HepG2 (cell line): Measurements from ENCODE around the gene SMOC1. TPM values are rescaled to one million over a fixed set of nuclear protein-coding genes. Genes with fewer than 3 reads are reported as not detected.

Experiments
- BORCS8-MEF2B ChIP-seq: sonication (generic); formaldehyde crosslinking; IDR thresholded peaks from 2 replicates; pipeline ENCODE4 v1.8.0; 2022; ENCODE audit warnings: mild to moderate bottlenecking, missing genetic modification reagents
- CBX2 ChIP-seq, 2 experiments: fragments of 200-600 bp in 1 of 2; sonication (generic); formaldehyde crosslinking in 1 of 2; IDR thresholded peaks; 2 replicates each; pipeline versions ENCODE4 v1.7.0 to v1.8.1; 2018 to 2022; ENCODE audit warnings: low read depth in 2 of 2, low read length in 1 of 2, mild to moderate bottlenecking in 1 of 2, missing genetic modification reagents in 1 of 2
- CREBL2 ChIP-seq: sonication (generic); formaldehyde crosslinking; IDR thresholded peaks from 2 replicates; pipeline ENCODE4 v1.8.1; 2023; ENCODE audit warnings: missing genetic modification reagents, mild to moderate bottlenecking, borderline replicate concordance
- ESRRA ChIP-seq: sonication (generic); formaldehyde crosslinking; IDR thresholded peaks from 2 replicates; pipeline ENCODE4 v1.5.1; 2020; ENCODE audit warnings: mild to moderate bottlenecking, low read depth, missing genetic modification reagents
- HNF4G ChIP-seq, 2 experiments: sonication (generic) in 1 of 2; formaldehyde crosslinking in 1 of 2; IDR thresholded peaks; 2 replicates each; pipeline versions ENCODE4 v1.4.0 to v1.6.1; 2011 to 2020; ENCODE audit warnings: borderline replicate concordance in 2 of 2, low read depth in 2 of 2, mild to moderate bottlenecking in 2 of 2, low read length in 1 of 2, missing genetic modification reagents in 1 of 2, moderate library complexity in 1 of 2
- JUN ChIP-seq: sonication (generic); formaldehyde crosslinking; IDR thresholded peaks from 2 replicates; pipeline ENCODE4 v1.4.0; 2020; ENCODE audit warnings: mild to moderate bottlenecking, missing genetic modification reagents
- KDM1A ChIP-seq: IDR thresholded peaks from 2 replicates; pipeline ENCODE4 v1.6.1; 2016; ENCODE audit warnings: missing compliant biosample characterization
- KLF6 ChIP-seq: IDR thresholded peaks from 2 replicates; pipeline ENCODE4 v1.8.0; 2016; ENCODE audit warnings: missing biosample characterization, missing genetic modification reagents
- THAP11 ChIP-seq: IDR thresholded peaks from 2 replicates; pipeline ENCODE4 v1.6.1; 2016; ENCODE audit warnings: missing biosample characterization, missing genetic modification reagents
- ZBTB3 ChIP-seq: sonication (generic); formaldehyde crosslinking; IDR thresholded peaks from 2 replicates; pipeline ENCODE4 v1.4.0; 2020; ENCODE audit warnings: low read depth, mild to moderate bottlenecking, moderate library complexity, missing genetic modification reagents, borderline replicate concordance
- ZFP41 ChIP-seq: sonication (generic); formaldehyde crosslinking; IDR thresholded peaks from 2 replicates; pipeline ENCODE4 v1.4.0; 2020; ENCODE audit warnings: mild to moderate bottlenecking, missing genetic modification reagents, borderline replicate concordance
- ZNF792 ChIP-seq: IDR thresholded peaks from 2 replicates; pipeline ENCODE4 v1.6.1; 2016
- ZSCAN20 ChIP-seq: sonication (generic); formaldehyde crosslinking; IDR thresholded peaks from 2 replicates; pipeline ENCODE4 v1.4.0; 2020; ENCODE audit warnings: missing genetic modification reagents, mild to moderate bottlenecking, borderline replicate concordance
- ZZZ3 ChIP-seq: sonication (generic); formaldehyde crosslinking; IDR thresholded peaks from 2 replicates; pipeline ENCODE4 v1.4.0; 2020; ENCODE audit warnings: missing genetic modification reagents, mild to moderate bottlenecking, borderline replicate concordance
- polyA plus RNA-seq, 8 experiments: library from polyadenylated mRNA; depleted of rRNA in 3 of 8; stranded (reverse) in 7 of 8; unstranded in 1 of 8; fragments of >200 nt; fragmentation: Illumina TruSeq in 4 of 8; extraction: Trizol in 4 of 8; gene quantifications; 2 replicates each; pipeline versions ENCODE4 v1.2.1 to v1.2.3, GENCODE V29; 2011 to 2016; ENCODE audit warnings: low read depth in 4 of 8, missing spikeins in 1 of 8, mixed read lengths in 1 of 8; ENCODE audit not compliant: insufficient read depth in 1 of 8
- total RNA-seq, 5 experiments: library from RNA; depleted of rRNA; stranded (reverse); fragments of >200 nt; fragmentation: Illumina TruSeq; extraction: Trizol; gene quantifications; 2 replicates each; pipeline ENCODE4 v1.2.3, GENCODE V29; 2016; ENCODE audit warnings: low read depth in 1 of 5
- TF ChIP-seq, protein P1 (sequence below): sonication (generic); formaldehyde crosslinking; IDR thresholded peaks from 2 replicates; pipeline ENCODE4 v1.4.0; 2020; ENCODE audit warnings: mild to moderate bottlenecking, missing genetic modification reagents

The SMOC1 gene
- total and polyA plus RNA-seq, 2 of the 13 experiments (the other 11 are each of a cell fraction or from before 2014, with no cell fraction given), result 17.8 to 35.6 TPM

- TF ChIP-seq HNF4G (IDR thresholded peaks at IDR 0.05; ENCODE audit: borderline replicate concordance, low read depth, low read length), result no peak
- no peak for TF ChIP-seq HNF4G (CRISPR knock-in tag; IDR thresholded peaks at IDR 0.05; ENCODE audit: borderline replicate concordance, low read depth)
- TF ChIP-seq KDM1A (CRISPR knock-in tag), result 0 out of 2 replicates have a peak, but pooled peaks have one; percentile 68
- TF ChIP-seq ZSCAN20 (CRISPR knock-in tag), result no peak
- TF ChIP-seq CREBL2 (CRISPR knock-in tag), result no peak
- TF ChIP-seq ZNF792, result no peak
- no peak for TF ChIP-seq ZZZ3 (CRISPR knock-in tag)
- TF ChIP-seq, protein P1, sequence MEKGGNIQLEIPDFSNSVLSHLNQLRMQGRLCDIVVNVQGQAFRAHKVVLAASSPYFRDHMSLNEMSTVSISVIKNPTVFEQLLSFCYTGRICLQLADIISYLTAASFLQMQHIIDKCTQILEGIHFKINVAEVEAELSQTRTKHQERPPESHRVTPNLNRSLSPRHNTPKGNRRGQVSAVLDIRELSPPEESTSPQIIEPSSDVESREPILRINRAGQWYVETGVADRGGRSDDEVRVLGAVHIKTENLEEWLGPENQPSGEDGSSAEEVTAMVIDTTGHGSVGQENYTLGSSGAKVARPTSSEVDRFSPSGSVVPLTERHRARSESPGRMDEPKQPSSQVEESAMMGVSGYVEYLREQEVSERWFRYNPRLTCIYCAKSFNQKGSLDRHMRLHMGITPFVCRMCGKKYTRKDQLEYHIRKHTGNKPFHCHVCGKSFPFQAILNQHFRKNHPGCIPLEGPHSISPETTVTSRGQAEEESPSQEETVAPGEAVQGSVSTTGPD, result no peak
- no peak for TF ChIP-seq ZFP41 (CRISPR knock-in tag)
- TF ChIP-seq ZBTB3 (CRISPR knock-in tag), result 0 out of 2 replicates have a peak, but pooled peaks have one; percentile 23
- 0 out of 2 replicates have a peak, but pooled peaks have one; percentile 50 for TF ChIP-seq ESRRA (CRISPR knock-in tag)
- TF ChIP-seq KLF6, result no peak
- no peak for TF ChIP-seq BORCS8-MEF2B (CRISPR knock-in tag)
- TF ChIP-seq THAP11, result 0 out of 2 replicates have a peak, but pooled peaks have one; percentile 34
- 0 out of 2 replicates have a peak, but pooled peaks have one; percentile 33 for TF ChIP-seq JUN (CRISPR knock-in tag)
- TF ChIP-seq CBX2 (IDR thresholded peaks at IDR 0.05; ENCODE audit: low read depth, low read length), result no peak
- no peak for TF ChIP-seq CBX2 (CRISPR knock-in tag; IDR thresholded peaks at IDR 0.05; ENCODE audit: low read depth)
Measured at GRCh38 chr14:69848903-69849391, 30.3 kb upstream of the SMOC1 start (continued).
